GM12872 (cell line): ENCODE results near the gene GOT1.

ENCODE experiments used
- TF ChIP-seq, protein P1 (sequence below): IDR thresholded peaks from 3 replicates; pipeline ENCODE4 v1.5.1; 2011; ENCODE audit warnings: low read depth, mild to moderate bottlenecking, low read length, moderate library complexity; ENCODE audit not compliant: insufficient read depth

The GOT1 gene

DNA sequence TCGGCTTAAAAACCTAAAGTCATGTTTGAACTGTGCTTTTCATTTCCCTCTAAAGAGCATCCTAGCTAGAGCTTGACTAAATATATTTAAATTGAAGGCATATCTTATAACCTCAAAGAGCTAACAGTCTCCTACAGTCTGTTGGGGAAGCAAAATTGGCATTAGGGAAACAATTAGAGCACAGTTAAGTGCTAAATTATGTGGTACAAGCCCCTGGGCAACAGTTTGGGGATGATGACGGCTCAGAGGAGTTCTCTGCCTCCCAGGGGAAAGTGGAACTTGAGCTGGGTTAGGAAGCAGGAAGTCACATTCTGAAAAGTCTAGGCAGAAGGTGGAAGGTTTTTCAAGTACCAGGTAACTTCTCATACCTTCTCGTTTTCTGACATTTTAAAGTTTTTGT lies 18.6 kb upstream of the GOT1 start:
- TF ChIP-seq, protein P1, sequence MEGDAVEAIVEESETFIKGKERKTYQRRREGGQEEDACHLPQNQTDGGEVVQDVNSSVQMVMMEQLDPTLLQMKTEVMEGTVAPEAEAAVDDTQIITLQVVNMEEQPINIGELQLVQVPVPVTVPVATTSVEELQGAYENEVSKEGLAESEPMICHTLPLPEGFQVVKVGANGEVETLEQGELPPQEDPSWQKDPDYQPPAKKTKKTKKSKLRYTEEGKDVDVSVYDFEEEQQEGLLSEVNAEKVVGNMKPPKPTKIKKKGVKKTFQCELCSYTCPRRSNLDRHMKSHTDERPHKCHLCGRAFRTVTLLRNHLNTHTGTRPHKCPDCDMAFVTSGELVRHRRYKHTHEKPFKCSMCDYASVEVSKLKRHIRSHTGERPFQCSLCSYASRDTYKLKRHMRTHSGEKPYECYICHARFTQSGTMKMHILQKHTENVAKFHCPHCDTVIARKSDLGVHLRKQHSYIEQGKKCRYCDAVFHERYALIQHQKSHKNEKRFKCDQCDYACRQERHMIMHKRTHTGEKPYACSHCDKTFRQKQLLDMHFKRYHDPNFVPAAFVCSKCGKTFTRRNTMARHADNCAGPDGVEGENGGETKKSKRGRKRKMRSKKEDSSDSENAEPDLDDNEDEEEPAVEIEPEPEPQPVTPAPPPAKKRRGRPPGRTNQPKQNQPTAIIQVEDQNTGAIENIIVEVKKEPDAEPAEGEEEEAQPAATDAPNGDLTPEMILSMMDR = no peak

DNA sequence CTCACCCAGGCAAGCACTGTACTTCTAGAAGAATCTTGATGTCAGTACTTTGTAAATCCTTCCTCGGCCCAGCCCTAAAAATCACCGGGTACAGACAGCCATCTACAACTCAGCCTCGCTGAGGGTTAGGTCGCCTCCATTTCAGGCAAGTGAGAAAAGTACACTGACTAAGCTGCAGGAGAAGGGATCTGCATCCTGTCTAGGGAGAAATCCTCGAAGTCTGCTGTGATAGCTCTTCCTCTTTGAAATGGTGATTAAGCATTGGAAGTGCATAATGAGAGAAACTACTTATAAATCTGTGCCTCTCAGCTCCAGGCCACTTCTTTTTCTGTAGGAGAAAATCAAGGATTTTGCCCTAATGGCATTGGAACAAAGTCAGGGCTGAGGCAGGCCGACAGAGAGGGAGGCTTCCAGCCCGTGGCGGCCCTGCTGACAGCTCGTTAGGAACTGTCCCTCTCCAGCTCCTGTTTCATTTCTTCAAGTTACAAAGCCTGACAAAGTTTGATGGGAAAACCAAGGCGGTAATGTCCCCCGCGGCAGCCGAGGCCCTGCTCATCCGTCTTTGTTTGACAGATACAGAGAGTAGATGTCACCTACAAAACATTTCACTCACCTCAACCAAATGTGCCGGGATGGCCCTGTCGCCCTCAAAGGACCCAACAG lies 14.1 kb upstream of the GOT1 start:
- TF ChIP-seq, protein P1 = no peak

DNA sequence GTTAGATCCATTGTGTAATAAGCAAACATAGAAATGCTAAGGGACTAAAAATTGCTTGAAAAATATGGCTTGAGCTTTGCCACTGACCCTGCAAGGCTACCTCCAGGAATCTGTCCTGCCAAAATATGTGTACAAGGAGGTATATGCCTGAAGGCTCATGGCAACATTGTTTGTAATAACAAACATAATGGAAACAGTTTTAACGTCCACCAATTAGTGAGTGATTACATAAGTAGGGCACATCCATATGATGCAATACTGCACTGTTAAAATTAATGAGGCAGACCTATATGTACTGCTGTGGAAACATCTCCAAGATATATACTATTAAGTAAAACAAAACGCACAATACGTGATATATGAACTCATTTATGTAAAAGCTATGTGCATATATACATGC lies 13.1 kb upstream of the GOT1 start:
- TF ChIP-seq, protein P1 = no peak

DNA sequence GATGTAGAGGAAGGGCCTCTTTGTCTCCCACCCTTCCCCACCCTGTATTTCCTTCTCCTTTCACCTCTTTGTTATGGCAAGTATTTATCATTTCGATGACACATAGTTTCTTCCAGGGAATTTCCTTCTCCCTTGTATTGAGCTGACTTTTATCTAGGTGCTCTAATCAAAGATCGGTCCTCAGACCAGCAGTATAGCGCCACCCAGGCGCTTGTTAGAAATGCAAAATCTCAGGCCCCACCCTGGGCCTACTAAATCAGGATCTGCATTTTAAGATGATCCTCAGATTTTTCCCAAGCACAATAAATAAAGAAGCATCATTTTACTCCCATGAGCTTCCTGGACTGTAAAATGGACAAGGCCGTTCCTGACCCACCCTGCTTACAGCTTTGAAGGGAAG lies 12.0 kb upstream of the GOT1 start:
- TF ChIP-seq, protein P1 = no peak

DNA sequence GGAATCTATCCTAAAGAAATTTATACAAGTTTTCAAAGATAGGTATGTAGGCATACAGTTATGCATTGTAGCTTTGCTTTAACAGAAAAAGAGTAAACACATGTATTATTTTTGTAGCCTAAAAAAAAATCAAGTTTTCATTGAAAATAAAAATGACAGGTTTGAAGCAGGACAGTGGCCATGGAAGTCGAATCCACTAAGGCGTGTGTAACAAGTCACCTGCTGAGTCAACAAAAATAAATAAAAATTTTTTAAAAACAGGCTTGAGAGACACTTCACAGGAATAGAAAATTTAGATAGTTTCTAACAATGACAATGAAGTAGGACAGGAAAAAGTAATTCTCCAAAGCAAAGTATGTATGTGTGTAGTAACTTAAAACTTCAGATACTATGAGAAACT lies 8.5 kb upstream of the GOT1 start:
- TF ChIP-seq, protein P1 = no peak

DNA sequence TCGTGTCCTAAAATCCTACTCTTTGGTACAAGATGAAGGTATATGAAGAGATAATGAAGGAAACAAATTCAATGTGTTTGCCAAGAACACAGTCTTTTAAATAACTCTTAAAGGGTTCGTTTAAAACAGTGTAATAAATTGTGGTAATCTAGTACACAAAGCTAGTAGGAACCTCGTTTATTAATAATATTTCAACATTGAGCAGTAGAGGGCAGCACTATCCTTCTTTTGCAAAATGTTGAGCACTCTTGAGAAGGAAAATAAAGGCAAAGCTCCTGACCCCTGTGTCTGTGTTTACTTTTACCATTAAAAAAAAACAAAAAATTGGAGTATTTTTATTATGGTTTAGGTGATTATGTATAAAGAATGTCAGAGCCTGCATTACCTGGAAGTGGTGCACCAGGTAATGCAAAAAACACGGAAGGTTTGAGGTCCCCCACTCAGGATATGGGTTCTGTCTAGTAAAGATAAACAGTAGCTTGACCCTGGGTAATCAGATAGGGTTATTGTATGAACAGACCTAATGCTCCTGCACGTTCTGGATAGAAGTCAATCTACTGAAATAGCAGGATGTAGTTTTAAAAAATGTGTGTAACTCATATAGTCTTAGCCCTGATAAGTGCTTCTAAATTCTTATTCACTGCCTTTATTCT lies 5.7 kb upstream of the GOT1 start:
- TF ChIP-seq, protein P1 = peak; percentile 51

DNA sequence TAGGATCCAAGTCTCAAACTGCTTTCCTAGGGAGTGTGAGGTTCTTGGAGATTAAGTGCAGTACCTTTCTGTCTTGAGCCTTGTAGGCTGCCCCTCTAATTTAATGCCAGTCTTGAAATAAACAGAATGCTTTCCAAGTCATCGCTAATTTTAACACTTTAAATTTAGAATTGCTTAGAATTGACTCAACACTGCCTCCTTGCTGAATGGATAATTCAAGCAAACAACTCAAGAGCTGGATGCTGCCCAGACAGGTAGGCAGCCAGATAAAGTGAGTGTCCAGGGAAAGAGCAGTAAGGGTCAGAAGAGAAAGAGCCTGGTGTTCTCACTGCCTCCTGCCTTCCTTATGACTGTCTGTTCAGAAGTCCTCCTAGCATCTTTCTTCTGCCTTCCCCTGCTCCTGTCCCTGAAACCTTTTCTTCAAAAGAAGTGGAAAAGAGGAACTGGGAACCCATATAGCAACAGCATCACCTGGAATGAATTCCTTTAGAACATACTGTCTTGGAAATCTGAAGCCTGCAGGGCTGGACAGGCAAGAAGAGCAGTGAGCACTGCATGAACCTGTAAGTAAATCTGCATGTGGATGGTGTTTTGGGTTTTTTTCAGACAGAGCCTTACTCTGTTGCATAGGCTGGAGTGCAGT lies 3.1 kb upstream of the GOT1 start:
- TF ChIP-seq, protein P1 = peak; percentile 16; the same call in 1 of the 3 replicates
